DND-41 (cell line): ENCODE measurements around the gene FAM149A.

Source experiments
- ATAC-seq: fragments of 200-7000 bp; cut with Tn5 transposase; 3 replicates; pipeline ENCODE4 v1.9.1; 2021; ENCODE audit warnings: low read depth; ENCODE audit not compliant: insufficient read depth
- DNase-seq: peaks from one replicate; pipeline ENCODE4 v3.0.0-alpha.2; 2020
- H2AFZ ChIP-seq: 2 replicates; pipeline ENCODE4 v1.6.0; 2012; ENCODE audit warnings: low read depth, low read length
- H3K27ac ChIP-seq: 2 replicates; pipeline ENCODE4 v1.5.1; 2012; ENCODE audit warnings: low read length, inconsistent platforms
- H3K27me3 ChIP-seq: fragments of 200-600 bp; sonication (generic); 2 replicates; pipeline ENCODE4 v1.6.0; 2012; ENCODE audit warnings: low read length, mild to moderate bottlenecking, inconsistent platforms; ENCODE audit not compliant: insufficient read depth, poor library complexity
- H3K36me3 ChIP-seq: 2 replicates; pipeline ENCODE4 v1.5.1; 2012; ENCODE audit warnings: low read length, inconsistent platforms; ENCODE audit not compliant: insufficient read depth
- H3K4me1 ChIP-seq: 2 replicates; pipeline ENCODE4 v1.5.1; 2012; ENCODE audit warnings: mild to moderate bottlenecking, low read length; ENCODE audit not compliant: insufficient read depth
- H3K4me2 ChIP-seq: 2 replicates; pipeline ENCODE4 v1.6.0; 2012; ENCODE audit warnings: mild to moderate bottlenecking, moderate library complexity, low read length, inconsistent platforms; ENCODE audit not compliant: insufficient read depth
- H3K4me3 ChIP-seq, 2 experiments: fragments of 200-600 bp in 1 of 2; shearing (Covaris generic) in 1 of 2; 2 replicates each; pipeline ENCODE4 v1.5.1; 2012 to 2016; ENCODE audit warnings: inconsistent platforms in 2 of 2, low read length in 2 of 2, mild to moderate bottlenecking in 2 of 2, low read depth in 1 of 2, moderate library complexity in 1 of 2
- H3K79me2 ChIP-seq: 2 replicates; pipeline ENCODE4 v1.6.0; 2012; ENCODE audit warnings: low read length, inconsistent platforms; ENCODE audit not compliant: insufficient read depth
- H3K9ac ChIP-seq: 2 replicates; pipeline ENCODE4 v1.6.0; 2012; ENCODE audit warnings: low read depth, mild to moderate bottlenecking, inconsistent platforms, low read length, moderate library complexity
- H3K9me3 ChIP-seq: 2 replicates; pipeline ENCODE4 v1.5.1; 2012; ENCODE audit warnings: low read length, moderate library complexity, mild to moderate bottlenecking, inconsistent platforms; ENCODE audit not compliant: insufficient read depth, severe bottlenecking
- H4K20me1 ChIP-seq: 2 replicates; pipeline ENCODE4 v1.6.0; 2012; ENCODE audit warnings: low read length; ENCODE audit not compliant: insufficient read depth
- EZH2 ChIP-seq: IDR thresholded peaks from 3 replicates; pipeline ENCODE4 v1.6.1; 2012; ENCODE audit warnings: borderline replicate concordance, low read depth, mild to moderate bottlenecking, moderate library complexity, low read length, inconsistent platforms; ENCODE audit not compliant: severe bottlenecking
- TF ChIP-seq, protein P1 (sequence below): IDR thresholded peaks from 2 replicates; pipeline ENCODE4 v1.5.1; 2012; ENCODE audit warnings: borderline replicate concordance, low read length, moderate library complexity, mild to moderate bottlenecking; ENCODE audit not compliant: poor library complexity, severe bottlenecking; ENCODE audit errors: extremely low read depth

The FAM149A gene

DNA sequence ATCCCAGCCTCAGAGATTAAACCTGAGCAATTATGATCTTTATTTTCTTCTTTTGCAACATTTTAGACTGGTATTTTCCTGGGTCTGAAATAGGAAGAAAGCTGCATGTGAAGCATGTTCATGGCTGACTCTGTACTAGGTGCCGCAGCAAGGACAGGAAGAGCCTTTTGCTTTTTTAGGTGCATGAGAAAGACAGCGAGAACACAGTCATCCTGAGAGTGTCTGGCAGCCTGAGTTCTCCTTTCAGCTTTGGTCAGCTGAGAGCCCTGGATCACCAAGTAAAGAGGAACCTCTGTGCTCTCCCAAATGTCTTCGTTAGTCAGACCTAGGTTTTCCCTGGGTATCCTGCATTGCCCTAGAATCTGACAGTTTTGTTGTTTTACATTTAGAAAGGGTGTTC is 29.8 kb downstream of the FAM149A start:
- no peak overlapping the region for H3K4me3 ChIP-seq
- H4K20me1 ChIP-seq, result no peaks in the 10 kb centered on the region
- H3K4me1 ChIP-seq, result no peaks in the 10 kb centered on the region
- no peak for ATAC-seq
- peaks cover 12% of the 10 kb centered on the region for H3K27me3 ChIP-seq
- no peak for DNase-seq
- H3K79me2 ChIP-seq, result no peaks in the 10 kb centered on the region
- no peak overlapping the region for H3K4me2 ChIP-seq
- H3K27ac ChIP-seq, result no peak overlapping the region
- no peaks in the 10 kb centered on the region for H3K36me3 ChIP-seq
- no peak overlapping the region for H3K9ac ChIP-seq
- H3K9me3 ChIP-seq, result no peaks in the 10 kb centered on the region
- H2AFZ ChIP-seq, result 0 out of 2 replicates have a peak overlapping the region, but pooled peaks have one; percentile 9
- no peak for TF ChIP-seq EZH2
- TF ChIP-seq, protein P1, sequence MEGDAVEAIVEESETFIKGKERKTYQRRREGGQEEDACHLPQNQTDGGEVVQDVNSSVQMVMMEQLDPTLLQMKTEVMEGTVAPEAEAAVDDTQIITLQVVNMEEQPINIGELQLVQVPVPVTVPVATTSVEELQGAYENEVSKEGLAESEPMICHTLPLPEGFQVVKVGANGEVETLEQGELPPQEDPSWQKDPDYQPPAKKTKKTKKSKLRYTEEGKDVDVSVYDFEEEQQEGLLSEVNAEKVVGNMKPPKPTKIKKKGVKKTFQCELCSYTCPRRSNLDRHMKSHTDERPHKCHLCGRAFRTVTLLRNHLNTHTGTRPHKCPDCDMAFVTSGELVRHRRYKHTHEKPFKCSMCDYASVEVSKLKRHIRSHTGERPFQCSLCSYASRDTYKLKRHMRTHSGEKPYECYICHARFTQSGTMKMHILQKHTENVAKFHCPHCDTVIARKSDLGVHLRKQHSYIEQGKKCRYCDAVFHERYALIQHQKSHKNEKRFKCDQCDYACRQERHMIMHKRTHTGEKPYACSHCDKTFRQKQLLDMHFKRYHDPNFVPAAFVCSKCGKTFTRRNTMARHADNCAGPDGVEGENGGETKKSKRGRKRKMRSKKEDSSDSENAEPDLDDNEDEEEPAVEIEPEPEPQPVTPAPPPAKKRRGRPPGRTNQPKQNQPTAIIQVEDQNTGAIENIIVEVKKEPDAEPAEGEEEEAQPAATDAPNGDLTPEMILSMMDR, result no peak

DNA sequence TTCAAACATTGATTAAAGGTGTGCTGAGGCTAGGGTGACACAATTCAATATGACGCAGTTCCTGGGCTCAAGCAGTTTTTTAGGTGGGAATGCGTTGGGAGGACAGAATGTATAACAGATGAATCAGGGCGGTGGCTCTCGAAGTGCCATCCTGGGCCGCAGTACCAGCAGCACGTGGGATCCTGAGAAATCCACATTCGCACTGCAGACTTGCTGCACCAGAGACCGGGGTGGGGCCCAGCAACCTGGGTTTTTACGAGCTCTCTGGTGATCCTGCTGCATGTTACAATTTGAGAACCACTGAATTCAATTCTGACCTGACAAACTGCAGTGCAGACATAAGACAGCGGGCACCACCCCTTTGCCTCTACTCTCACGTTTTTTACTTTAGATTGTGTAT is 30.4 kb downstream of the FAM149A start:
- TF ChIP-seq, protein P1, result no peak
- no peak for TF ChIP-seq EZH2
- H3K4me3 ChIP-seq, result no peak overlapping the region
- ATAC-seq, result no peak
- peaks cover 12% of the 10 kb centered on the region for H3K27me3 ChIP-seq
- H3K27ac ChIP-seq, result no peak overlapping the region
- no peak overlapping the region for H3K4me2 ChIP-seq
- no peak for DNase-seq
- no peaks in the 10 kb centered on the region for H4K20me1 ChIP-seq
- no peak overlapping the region for H3K9ac ChIP-seq
- H3K4me1 ChIP-seq, result no peaks in the 10 kb centered on the region
- peak overlapping the region; percentile 9; the same call in 1 of the 2 replicates for H2AFZ ChIP-seq
- no peaks in the 10 kb centered on the region for H3K36me3 ChIP-seq
- H3K9me3 ChIP-seq, result no peaks in the 10 kb centered on the region
- no peaks in the 10 kb centered on the region for H3K79me2 ChIP-seq

DNA sequence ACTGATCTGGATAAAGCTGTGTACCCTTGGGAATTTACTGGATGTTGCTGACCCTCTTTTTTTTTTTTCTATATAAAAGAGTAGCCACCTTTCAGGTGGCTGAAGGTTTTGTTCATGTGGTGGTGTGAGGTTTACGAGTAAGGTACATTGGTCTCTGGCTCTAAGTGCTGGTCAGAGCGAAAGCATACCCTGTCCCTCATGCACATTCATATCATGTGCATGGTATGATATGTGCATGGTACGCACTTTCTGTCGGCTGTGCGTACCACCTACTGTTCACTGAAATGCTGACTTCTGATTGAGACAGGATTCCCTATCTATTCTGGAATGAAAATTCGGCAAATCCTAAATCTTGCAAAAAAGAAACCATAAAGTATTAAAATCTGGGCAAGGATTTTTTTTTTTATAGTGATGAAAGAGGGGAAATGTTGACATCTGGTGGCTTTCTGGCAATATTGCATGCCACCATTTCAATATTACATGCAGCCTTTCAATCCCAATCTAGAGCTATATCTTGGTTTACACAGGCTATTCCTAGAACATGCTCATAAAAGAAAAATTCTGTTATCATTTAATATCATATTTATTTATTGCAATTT is 32.8 kb downstream of the FAM149A start:
- ATAC-seq (peak; percentile 49; the same call in 1 of the 3 replicates), DNase-seq (no peak)
- Histone ChIP-seq H3K36me3 (no peaks in the 10 kb centered on the region), H4K20me1 (no peaks in the 10 kb centered on the region), H3K4me1 (no peaks in the 10 kb centered on the region), H3K27ac (no peak overlapping the region), H3K27me3 (peaks cover 6% of the 10 kb centered on the region), H3K9me3 (no peaks in the 10 kb centered on the region), H3K4me3 (no peak overlapping the region), H3K4me2 (no peak overlapping the region), H3K9ac (no peak overlapping the region), H2AFZ (no peak overlapping the region), H3K79me2 (no peaks in the 10 kb centered on the region)
- TF ChIP-seq, protein P1, result peak; percentile 62
- TF ChIP-seq EZH2, result no peak
